ENCODE results near the gene DAB2IP.
"Not testable (repeated sequence)": the region's sequence is repeated elsewhere in the genome, so short reads cannot be mapped to it uniquely, and the experiment has no call there.

Gene DAB2IP

DNA sequence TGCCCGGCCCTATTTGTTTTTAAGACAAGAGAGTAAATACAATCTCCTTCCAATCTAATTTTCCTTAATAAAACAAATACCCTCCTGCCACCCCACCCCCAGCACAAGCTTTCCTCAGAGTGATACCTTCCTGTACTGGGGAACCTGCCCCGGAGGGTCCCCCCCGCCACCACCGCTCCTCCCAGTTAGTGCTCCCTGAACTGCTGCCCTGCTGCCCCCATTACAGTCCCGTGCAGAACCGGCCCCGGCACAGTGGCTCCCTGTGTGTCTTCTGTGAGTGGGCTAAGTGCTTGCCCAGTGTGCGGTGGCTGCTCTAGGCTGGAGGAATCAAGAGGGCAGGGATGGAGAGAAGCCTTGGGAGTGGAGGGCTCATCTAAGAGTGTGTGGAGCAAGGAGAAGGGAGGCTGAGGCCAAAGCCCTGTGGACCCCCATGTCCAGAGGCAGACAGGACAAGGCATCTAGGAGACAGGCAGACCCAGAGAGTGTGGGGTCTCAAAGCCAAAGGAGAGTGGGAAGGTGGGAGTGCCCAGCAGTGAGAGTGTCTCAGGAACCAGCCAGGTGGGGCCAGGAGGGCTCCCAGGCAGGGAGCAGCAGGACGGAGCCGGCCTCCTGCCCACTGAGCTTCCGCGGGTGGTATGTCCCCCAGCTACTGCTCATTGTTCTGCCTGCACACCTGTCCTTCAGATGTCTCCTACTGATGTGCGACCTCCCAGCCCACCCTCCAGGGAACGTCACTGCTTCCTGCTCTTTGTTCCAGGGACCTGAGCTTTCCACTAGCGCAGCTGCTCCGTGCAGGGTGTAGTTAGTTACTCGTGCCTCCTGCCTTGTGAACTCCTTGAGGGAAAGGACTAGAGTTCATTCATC lies 129.0 kb downstream of the DAB2IP start:
- no peak for DNase-seq

DNA sequence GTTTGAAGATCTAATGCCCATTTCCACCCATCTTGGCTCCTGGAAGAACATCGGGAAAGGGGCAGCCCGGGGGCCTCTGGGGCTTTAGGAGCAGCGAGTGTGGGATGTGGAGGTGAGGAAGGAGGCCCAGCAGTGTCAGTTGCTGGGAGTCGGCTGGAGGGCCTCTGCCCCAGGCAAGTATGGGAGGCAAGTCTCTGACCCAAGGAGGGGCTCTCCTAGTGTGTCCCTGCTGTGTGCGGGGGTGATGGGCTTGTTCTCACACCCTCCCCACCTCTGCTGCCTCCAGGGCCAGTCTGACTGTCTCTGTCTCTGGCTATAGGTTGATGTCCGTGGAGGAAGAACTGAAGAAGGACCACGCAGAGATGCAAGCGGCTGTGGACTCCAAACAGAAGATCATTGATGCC lies 129.7 kb downstream of the DAB2IP start:
- DNase-seq, result no peak

DNA sequence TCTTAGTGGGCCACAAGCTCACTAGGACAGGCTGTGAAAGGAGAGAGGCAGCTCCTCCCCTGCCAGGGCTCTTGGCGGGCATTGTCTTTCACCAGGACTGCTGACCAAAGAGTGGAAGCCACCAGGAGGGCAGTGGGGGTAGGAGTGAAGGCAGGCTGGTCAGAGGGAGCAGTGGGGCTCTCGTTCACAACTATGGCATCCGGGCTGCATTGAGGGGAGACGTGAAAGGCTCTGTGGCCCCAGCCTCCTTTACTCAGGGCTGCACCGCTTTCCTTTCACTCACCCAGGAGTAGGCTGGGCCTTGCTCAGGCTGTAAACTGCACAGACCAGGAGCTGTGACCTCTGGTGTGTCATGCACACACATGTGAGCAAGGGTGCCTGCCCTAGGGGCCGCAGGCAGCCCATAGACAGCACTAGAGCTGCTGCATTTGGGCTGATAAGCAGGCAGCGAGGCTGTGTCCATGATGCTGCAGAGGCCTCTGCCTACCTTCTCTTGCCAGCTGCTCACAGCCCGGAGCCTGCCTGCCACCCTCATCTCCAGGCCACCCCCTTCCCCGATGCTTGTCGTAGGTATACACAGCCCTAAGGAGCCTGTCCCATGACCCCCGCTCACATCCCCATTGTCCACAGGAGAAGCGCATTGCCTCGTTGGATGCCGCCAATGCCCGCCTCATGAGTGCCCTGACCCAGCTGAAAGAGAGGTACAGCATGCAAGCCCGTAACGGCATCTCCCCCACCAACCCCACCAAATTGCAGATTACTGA lies 130.4 kb downstream of the DAB2IP start:
- no peak for DNase-seq

DNA sequence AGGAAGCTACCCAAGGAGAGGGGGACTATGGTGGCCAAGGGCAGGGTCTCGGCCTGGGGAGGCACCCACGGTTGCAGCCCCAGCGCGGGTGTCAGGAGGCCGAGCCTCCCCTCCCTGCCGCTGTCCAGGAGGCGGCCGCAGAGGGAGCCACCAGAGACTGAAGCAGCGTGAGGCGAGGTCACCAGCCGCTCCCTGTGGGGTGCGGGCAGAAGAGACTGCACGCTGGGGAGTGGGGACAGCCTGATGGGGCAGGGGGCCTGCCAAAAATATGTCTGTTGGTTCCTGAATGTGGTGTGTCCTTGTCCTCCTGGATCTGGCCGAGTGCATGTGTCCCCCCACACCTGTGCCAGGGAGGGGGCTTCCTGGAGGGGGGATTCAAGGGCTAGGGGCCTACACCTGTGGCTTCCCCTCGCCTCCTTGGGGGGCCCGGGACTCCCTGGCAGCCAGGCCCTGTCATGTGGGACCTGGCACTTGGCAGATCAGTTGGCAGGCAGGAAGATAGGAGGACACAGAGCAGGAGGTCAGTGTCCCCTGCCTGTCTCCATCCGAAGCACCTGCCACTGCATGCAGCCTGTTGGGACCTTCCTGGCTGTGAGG lies 131.2 kb downstream of the DAB2IP start:
- no peak for DNase-seq

DNA sequence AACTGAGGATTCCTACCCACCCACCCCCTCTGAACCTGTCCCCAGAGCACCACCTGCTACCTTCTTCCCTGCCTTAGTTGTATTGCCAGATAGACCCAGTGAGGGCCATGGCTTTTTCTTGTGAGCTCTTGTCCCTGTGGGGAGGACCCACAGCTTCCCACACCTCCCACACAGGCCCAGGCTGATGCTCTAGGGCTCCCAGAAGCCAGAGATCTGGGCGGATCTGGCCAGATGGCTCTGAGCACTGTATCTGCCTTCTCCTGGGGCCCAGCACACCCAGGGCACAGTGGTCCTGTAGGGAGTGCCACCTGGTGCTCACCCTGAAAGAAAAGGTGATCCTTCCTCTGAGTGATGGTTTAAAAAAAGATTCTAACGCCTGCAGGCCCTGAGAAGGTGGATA lies 131.7 kb downstream of the DAB2IP start:
- DNase-seq, result no peak

DNA sequence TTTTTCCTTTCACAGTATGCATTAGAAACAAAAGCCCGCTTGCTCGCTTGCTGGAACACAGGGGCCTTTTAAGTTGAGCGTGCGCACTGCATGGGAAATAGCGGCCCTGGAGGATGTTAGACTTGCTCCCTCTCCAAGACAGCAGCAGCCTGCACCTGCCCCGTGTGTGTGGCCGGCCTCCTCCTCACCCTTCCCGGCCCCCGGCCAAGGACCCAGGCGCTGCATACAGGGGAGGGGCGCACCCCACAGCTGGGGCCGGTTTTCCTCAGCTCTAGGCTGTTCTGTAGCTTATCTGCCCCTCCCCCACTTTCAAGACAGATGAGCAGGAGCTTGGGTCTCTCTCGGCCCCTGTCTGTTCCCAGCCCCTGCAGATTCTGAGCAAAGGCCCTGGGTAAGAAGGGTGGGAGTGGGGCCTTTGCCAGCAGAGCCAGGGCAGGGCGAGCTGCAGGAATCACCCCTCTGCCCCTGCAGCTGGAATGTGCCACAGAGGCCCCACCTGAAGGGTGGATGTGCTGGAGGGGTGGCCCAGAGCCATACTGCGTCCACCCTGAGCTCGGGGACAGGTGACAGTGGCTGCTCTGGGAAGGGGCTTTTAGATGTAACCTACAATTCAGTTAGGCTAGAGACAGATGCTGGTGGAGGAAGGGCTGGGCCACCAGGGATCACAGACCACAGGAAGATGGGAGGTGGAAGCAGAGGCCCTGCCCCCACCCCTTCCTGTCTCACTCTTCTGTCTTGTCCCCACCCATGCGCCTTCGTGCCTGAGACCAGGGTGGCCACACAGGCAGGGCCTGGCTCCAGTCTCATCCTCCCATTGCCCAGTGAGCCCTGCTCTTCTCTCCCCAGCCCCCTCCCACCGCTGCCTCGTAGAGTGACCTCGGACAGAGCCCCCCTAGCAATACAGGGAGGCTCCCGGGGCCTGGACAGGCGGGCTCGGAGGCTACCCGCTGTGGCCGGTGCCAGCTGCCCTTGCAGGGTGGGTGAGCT lies 132.4 kb downstream of the DAB2IP start:
- no peak for DNase-seq

DNA sequence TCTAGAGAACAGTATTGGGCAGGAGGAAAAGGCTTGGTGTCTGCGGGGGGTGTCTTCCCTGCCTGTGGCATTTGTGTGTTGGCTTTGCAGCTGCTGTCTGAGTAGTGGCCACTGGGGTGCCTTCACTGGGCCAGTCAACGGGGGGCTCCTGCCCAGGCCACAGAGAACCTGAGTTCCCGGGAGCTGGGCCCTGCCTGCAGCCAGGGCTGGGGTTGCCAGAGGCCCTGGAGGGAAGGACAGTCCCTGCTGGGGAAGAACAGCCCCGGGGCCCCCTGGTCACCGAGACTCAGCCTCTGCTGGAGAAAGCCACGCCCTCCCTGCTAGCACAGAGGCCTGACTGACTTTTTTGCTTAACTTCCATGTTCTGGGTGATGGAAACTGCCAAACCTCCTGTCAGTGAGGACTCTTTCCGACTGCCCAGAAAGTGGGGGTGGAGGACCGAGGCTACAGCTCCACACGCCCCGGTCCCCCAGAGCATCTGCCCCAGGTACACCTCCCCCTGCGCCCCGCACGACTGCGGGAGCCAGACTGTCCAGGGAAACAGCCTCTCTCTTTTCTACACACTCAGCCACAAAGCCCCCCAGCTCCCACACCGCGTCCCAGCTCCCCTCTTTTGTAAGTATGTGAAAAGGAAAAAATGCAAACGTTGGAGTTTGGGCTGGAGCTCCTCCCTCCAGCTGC lies 133.4 kb downstream of the DAB2IP start:
- DNase-seq, result no peak

DNA sequence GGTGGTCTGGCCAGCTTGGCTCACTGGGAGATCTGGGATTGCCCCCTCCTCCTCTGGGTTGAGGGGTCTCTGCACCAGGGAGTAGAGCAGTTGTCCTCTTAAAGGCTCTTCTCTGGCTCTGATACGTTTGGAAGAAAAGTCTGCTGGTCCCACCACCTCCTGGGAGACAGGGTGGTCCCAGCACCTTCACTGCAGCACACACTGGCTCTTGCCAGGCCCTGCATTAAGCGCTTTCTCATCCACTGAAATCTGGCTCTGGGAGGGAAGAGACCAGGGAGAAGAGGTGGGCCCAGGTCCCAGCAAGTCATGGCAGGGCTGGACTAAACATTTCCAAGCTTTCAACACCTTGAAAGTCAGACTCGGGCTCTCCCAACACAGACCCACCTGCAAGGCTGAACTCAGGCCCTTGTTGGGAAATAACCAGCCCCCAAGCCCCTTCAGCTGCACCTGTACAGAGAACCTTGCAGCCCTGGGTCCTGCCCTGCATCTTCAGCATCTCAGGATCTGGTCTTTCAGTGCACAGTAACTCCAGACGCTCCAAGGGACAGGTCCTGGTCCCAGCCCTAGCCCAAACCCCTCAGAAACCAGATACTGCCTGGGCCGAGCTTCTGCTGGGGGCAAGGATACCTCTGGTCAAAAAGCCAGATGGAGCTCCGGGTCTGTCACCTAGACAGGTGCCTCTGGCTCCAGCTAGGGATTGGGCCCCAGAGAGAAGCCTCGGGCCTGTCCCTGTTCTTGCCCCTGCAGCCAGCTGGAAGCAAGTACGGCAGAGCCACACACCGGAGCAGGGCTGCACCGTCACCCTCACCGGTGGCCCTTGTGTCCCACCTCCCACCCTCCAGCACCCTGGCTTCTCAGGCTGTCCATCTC lies 134.5 kb downstream of the DAB2IP start:
- no peak for DNase-seq

DNA sequence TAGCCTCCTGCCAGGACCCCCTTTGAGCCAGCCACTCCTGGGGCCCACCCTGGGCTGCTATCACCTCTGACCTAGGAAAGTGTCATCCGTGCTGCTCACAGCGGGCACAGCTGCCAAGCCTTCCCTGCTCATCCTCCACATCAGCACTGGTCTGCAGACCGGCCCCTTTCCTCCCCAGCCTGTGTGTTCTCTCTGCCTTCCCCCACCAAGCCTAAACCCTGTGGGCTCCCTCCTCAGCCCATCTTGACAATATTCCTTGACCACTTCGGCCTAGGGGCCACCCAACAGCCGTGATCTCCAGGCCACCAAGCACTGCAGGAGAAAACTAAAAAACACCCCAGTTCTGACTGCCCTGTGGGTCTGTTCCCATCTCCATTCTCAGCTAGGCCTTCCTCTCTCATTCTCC lies 135.1 kb downstream of the DAB2IP start:
- DNase-seq, result no peak

DNA sequence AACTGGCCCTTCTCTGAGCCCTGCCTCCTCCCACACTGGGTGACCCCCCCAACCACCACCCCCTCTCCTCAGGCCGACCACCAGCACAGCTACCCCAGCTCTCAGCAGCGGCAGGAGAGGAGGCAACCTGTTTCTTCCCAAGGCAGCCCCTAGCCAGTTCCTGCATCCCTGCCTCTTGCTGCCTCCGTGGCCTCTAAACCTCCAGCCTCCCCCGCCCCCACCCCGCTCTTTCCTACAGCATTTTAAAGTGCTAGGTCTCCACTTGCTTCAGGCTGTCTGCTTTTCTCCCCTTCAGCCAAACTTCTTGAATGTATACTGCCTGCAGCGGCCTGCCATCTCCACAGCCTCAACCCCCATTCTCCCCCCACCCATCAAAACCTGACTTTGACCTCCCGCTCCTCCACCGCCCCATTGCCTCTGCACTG lies 135.6 kb downstream of the DAB2IP start:
- no peak for DNase-seq

DNA sequence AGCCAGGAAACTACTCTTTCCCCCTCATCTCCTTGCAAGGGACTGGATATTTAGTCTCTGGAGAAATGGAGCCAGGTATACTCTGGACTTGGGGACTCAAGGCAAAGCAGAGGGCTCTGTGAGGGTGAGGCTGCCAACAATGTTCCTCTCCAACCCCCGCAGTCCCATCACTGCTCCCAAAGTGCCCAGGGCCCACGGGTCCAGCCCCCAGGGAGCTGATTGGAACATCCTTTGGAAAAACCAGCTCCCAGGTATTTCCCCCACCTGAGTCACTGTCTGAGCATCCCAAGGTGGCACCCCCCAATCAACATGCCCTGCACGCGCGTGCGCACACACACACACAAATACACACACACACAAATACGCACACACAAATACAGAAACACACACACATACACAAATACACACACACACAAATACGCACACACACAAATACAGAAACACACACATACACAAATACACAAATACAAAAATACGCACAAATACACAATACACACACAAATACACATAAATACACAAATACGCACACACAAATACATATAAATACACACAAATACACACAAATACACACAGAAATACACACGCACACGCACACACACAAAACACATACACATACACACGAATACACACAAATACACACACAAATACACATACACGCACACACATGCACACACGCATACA lies 137.4 kb downstream of the DAB2IP start:
- DNase-seq, result no peak

DNA sequence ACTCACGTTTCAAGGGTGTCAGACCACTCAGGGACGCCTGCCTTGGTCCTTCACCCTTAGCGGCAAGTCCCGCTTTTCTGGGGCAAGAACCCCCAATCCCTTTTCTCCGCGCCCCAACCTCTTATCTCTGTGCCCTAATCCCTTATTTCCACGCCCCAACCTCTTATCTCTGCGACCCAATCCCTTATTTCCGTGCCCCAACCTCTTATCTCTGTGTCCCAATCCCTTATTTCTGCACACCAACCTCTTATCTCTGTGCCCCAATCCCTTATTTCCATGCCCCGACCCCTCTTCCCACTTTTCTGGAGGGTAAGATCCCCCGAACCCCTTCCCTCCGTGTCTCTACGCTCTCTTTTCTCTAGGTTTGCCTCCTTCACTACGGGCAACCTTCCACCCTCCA lies 139.4 kb downstream of the DAB2IP start:
- no peak for DNase-seq

DNA sequence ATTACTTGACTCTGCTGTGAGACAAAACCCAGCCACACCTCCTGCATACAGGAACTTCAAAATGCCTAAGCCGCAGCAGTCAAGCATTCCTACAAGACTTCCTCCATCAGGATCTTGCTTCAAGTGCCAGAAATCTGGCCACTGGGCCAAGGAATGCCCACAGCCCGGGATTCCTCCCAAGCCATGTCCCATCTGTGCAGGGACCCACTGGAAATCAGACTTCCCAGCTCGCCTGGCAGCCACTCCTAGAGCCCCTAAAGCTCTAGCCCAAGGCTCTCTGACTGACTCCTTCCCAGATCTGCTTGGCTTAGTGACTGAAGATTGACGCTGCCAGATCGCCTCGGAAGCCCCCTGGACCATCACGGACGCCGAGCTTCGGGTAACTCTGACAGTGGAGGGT lies 141.0 kb downstream of the DAB2IP start:
- DNase-seq, result not testable (repeated sequence)

DNA sequence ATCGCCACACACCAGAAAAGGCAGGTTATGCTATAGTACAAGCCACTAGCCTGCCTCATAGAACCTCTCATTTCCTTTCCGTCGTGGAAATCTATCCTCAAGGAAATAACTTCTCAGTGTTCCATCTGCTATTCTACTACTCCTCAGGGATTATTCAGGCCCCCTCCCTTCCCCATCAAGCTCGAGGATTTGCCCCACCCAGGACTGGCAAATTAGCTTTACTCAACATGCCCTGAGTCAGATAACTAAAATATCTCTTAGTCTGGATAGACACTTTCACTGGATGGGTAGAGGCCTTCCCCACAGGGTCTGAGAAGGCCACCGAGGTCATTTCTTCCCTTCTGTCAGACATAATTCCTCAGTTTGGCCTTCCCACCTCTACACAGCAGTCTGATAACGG lies 142.9 kb downstream of the DAB2IP start:
- DNase-seq, result not testable (repeated sequence)

DNA sequence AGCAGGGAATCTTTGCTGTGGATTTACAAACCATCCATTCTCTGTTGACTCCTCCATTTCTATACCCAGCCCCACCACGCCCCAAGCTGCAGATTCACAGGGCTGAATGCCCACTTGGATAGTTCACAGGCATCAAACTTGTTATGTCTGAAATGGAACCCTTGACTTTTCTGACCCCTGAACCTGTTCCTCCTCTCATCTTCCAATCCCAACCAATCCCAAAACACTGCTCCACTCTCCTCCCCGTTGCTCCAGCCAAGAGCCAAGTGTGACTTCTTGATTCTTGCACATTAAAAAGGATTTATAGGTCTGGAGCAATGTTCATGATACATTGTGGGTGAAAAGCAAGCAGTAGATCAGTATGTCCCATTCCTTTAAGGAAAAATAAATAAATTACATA lies 145.6 kb downstream of the DAB2IP start:
- DNase-seq, result no peak

DNA sequence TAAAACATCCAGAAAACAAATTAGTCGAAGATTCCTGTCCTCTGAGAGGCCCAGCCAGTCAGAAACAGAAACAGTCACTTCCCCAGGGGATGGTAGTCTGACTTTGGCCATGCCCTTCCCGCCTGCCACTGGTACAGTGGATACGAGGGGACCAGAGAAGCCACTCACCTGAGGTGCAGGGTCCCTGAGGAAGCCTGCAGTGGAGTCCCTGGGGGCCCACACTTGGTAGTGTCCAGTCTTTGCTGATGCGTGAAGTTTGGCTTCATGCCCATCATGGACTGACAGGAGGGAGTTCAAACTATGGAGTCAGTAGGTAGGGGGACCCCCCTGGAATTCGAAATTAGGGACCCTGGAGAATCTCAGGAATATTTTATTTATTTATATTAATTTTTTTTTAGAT lies 147.5 kb downstream of the DAB2IP start:
- DNase-seq, result no peak

DNA sequence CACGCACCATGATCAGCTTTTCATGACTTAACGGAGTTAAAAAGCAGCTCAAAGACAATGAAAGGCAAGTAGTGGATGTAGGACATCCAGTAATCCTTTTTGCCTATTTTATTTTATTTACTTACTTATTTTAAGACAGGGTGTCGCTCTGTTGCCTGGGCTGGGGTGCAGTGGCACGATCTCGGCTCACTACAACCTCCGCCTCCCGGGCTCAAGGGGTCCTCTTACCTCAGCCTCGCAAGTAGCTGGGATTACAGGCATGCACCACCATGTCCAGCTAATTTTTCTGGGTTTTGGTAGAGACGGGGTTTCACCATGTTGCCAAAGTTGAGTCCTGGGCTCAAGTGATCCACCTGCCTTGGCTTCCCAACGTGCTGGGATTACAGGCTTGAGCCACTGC lies 148.9 kb downstream of the DAB2IP start:
- no peak for DNase-seq

DNA sequence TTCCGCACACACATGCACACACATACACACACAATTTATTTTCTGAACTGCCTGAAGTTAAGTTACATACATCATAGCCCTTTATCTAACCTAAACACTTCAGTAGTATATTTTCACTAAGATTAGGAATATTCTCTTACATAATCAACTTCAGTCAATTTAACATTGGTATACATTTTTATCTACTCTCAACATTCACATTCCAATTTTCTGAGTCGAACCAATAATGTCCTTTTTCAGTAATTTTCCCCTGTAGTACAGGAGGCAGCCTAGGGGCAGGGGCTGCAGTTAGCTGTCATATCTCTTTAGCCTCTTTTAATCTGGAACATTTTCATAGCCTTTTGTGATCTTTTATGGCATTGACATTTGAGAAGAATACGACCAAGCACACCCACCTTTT lies 150.1 kb downstream of the DAB2IP start:
- no peak for DNase-seq

DNA sequence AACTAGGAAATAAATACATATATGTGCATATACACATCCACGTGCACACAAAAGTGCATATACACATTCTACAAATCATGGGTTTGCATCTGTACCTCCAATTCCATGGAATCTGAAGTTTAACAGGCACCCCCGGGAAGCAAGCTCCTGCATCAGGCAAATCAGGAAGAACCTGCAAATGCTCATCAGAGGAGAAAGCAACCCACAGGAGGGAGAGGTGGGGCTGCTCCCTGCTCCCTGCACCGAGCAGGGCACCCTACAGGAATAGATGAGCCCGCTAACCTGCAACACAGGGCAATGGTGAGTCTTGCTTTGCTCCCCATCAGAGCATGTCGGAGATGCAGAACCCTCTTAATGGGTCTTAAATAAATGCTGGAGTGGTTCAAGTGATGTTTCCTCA lies 151.3 kb downstream of the DAB2IP start:
- no peak for DNase-seq

DNA sequence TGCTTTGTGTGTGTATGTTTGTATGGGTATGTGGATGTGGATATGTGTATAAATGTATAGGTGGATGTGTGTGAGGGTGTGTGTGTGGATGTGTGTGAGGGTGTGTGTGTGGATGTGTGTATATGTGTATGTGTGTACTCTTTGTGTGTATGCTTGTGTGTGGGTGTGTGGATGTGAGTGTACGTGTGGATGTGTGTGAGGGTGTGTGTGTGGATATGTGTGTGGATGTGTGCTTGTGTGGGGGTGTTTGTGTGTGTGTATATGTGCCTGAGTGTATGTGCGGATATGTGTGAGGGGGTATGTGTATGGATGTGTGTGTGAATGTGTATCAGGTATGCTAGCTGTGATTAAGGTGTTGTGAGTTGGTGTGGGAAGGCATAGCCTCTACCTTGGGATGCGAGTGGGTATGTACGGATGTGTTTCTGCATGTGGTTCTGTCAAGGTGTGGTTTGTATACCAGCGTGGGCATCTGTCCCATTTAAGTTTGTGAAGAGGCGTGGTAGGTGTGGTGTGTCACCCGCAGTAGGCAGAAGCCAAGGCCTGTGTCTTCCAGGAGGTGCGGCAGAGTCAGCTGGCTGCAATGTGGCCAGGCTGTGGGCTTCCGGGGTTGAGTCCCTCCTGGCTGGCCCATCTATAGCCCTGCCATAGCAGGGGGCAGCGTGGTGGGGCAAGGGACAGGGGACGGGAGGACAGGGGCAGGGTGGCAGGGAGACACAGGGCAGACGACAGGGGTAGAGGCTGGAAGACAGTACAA lies 155.8 kb downstream of the DAB2IP start:
- DNase-seq, result no peak

Measured in stimulated activated CD4-positive, alpha-beta T cell treated with anti-CD3 and anti-CD28 coated beads, Interleukin-4, amount 100 ng/mL, for 1 hour (primary cell).